HG03565 (cell line): ENCODE results near the gene TIMM44.
"Not testable (repeated sequence)": the region's sequence is repeated elsewhere in the genome, so short reads cannot be mapped to it uniquely, and the experiment has no call there.

Experiments
- ATAC-seq: cut with Tn5 transposase; IDR thresholded peaks from one replicate; pipeline ENCODE4 v1.9.1; 2021; ENCODE audit warnings: mild to moderate bottlenecking, moderate library complexity; ENCODE audit not compliant: unreplicated experiment

The TIMM44 gene

GRCh38 chr19:7977021-7977722, 33.7 kb upstream of the TIMM44 start:
- no peak for ATAC-seq

DNA sequence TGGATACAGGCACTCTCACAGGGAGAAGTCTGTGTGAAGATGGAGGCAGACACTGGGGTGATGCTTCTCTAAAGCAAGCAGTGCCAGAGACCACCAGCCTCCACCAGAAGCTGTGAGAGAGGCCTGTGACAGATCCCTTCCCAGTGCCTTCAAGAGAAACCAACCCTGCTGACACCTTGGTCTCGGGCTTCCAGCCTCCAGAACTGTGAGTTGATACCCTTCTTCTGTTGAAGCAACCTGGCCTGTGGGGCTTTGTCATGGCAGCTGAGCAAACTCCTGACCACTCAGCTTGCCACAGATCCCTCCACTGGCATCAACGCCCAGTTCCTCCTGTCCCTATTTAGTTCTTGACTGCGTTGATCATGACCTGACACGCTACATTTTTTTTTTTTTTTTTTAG, 33.0 kb upstream of the TIMM44 start:
- no peak for ATAC-seq

- no peak for ATAC-seq
Measured at GRCh38 chr19:7975037-7975436, 31.6 kb upstream of the TIMM44 start.

- ATAC-seq = no peak
Measured at GRCh38 chr19:7973883-7974282, 30.4 kb upstream of the TIMM44 start.

GRCh38 chr19:7971553-7972520, 28.4 kb upstream of the TIMM44 start:
- ATAC-seq = no peak

DNA sequence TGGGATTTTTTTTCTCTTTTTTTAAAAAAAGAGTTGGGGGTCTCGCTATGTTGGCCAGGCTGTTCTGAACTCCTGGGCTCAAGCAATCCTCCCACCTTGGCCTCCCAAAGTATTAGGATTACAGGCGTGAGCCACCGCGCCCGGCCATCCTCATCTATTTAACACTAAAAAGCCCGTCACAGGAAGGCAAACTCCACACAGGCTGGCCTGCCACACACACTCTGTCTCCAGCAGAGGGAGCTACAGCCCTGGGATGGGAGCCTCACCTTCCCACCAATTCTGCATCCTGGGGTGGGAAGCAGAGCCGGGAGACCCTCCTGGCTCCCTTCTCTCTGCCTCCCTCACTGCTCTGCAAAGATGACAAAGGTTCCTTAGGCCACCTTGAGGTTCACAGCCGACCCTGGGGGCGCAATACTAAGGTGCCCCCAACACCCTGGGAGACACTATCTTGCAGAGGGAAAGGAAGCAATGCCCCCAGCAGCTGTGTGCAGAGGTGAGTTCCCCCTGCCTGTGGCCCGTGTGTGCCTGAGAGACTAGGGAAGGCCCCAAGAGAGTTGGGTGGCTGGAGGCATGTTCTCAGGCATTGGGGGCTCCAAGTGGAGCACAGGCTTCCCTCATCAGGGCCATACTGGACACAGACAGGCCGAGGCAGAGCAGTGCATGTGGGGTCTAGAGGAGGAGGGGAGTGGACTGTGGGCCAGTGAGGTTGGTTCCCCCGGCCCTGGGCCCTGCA, 27.4 kb upstream of the TIMM44 start:
- no peak for ATAC-seq

- no peak for ATAC-seq
Measured at GRCh38 chr19:7969555-7969939, 26.1 kb upstream of the TIMM44 start.

DNA sequence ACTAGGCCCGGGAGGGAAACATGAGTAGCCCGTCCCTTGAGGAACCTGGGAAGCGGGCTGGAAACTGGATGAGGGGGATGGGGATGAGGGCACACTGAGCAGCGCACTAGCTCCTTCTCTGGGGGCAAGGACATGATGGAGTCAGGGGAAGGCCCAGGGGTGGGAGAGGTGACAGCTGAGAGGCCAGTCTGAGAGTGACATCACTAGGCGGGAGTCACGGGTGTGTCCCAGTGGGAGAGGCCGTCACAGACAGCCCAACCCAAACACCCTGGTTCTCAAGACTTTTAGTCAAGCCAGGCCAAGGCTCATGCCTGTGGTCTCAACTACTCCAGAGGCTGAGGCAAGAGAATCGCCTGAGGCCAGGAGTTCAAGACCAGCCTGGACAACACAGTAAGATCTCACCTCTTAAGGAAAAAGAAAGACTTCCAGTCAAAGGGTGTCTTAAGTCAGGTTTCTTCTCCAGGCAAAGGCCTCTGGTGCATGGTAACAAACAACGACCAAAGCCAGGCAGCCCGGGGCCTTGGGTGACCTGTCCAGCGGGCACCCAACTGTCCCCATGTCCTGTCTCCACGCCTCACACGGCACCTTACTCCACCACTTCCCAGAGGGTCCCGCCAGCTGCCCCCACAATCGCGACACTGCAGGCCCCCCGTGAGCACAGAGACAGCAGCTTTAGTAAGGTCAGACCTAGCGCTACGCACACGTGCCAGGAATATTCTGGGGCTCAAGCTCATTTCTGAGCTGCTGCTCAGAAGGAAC, 25.5 kb upstream of the TIMM44 start:
- no peak for ATAC-seq

GRCh38 chr19:7968008-7968795, 24.7 kb upstream of the TIMM44 start:
- ATAC-seq = no peak

GRCh38 chr19:7965921-7966665, 22.6 kb upstream of the TIMM44 start:
- ATAC-seq = no peak

GRCh38 chr19:7965259-7965841, 21.9 kb upstream of the TIMM44 start:
- ATAC-seq = no peak

DNA sequence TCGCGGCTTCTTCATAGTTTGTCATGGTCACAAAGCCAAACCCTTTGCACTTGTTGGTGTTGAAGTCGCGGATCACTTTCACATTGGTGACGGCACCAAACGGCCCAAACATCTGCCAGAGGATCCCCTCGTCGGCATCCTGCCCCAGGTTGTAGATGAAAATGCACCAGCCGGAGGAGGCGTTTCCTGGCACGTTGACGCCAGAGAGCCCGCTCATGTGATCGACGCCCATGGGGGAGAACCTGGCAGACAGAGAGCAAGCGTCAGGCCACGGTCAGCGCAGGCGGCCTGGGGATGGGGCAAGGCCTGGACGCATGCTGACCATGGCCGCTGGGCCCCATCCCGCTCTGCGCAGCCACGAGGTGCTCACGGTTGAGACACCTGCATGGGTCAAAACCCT, 20.1 kb upstream of the TIMM44 start:
- no peak for ATAC-seq

- ATAC-seq = no peak
Measured at GRCh38 chr19:7962644-7963268, 19.3 kb upstream of the TIMM44 start.

DNA sequence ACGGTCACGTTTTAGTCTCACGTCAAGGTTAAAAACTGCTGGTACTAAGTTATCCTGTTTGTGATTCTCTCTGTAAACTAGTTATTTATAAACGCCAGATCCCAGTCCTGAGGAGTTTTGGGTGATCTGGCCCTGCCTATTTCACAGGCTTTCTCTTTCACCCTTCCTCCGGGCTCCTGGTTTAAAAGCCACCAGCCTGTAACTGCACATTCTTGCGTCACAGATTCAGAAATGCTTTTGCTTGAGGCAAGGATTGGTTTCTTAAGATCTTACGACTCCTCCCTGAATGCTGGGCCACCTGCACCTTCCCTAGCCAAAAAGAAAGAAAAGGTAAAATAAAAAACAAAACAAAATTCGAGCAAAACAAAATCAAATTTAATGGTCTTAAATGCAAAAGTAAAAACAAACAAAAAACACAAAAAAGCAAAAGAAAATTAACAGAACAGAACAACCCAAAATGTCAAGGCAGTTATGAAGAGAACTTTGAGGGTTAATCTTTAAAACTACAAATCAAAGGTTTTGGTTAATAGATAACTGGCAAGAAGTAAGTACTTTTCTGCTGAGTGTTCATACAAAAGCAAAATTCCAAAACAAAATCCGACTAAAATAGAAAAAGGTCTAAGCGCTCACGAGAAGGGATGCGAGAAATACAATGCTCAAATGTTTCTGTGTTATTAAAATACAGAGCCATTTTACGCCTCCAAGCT, 18.6 kb upstream of the TIMM44 start:
- ATAC-seq = no peak

GRCh38 chr19:7961082-7961481, 17.6 kb upstream of the TIMM44 start:
- ATAC-seq = not testable (repeated sequence)

DNA sequence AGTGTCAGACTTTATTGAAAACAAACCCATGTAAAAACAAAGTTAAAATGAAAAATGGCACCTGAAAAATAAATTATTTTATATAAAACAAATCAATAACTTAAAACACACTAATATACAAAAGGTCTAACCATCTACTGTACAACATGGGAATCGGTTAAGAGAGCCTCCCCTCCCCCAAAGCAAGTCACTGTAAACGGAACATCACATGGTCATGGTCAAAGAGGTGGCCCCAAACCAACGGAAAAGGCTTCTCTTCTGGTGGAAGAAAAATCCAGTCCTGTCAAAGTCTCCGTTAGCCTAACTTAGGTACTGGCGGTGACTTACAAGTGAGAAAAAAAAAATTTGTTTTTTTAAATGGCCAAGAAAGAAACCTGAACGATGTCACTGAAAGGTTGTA, 15.7 kb upstream of the TIMM44 start:
- no peak for ATAC-seq

- no peak for ATAC-seq
Measured at GRCh38 chr19:7955696-7956095, 12.2 kb upstream of the TIMM44 start.

GRCh38 chr19:7953576-7953975, 10.1 kb upstream of the TIMM44 start:
- no peak for ATAC-seq
